T-helper 2 cell treated with Interferon-gamma antibody and Interleukin-4, amounts not matched to agents 5 μg/mL and 100 μg/mL, for 36 hours (primary cell): ENCODE results near the gene ZNF438.
"Not testable (repeated sequence)": the region's sequence is repeated elsewhere in the genome, so short reads cannot be mapped to it uniquely, and the experiment has no call there.

ENCODE experiments used
- DNase-seq: peaks from one replicate; pipeline ENCODE4 v3.0.0; 2021; ENCODE audit warnings: low spot score
- H3K27ac Mint-ChIP-seq: one replicate; pipeline ENCODE4 v1.8.0; 2021; ENCODE audit warnings: mild to moderate bottlenecking, mixed read lengths
- H3K27me3 Mint-ChIP-seq: one replicate; pipeline ENCODE4 v1.8.0; 2021; ENCODE audit warnings: low read depth, mixed read lengths
- H3K36me3 Mint-ChIP-seq: one replicate; pipeline ENCODE4 v1.8.0; 2021; ENCODE audit warnings: low read depth, mixed read lengths
- H3K4me1 Mint-ChIP-seq: one replicate; pipeline ENCODE4 v1.8.0; 2021; ENCODE audit warnings: low read depth, mixed read lengths
- H3K4me3 Mint-ChIP-seq: one replicate; pipeline ENCODE4 v1.8.0; 2022; ENCODE audit warnings: mild to moderate bottlenecking, moderate library complexity, mixed read lengths
- H3K9me3 Mint-ChIP-seq: one replicate; pipeline ENCODE4 v1.8.0; 2021; ENCODE audit warnings: mixed read lengths

The ZNF438 gene

DNA sequence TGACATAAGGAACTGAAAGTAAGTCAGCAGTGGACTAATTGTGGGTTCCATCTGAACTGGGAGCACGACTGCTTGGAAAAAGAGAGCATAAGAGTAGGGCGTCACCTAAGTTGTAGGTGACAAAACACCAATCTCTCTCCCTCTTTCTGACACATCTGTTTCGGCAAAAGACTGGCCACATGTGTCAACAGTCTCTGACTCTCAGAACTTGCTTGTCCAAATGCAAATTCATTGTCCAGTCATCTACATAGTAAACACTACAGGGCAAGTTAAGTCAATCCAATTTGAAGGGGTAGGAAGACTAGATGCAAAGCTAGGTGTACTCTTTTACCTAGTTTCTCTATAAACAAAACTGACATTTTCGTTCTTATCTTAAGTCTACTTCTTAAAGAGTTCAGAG lies 87.7 kb downstream of the ZNF438 start:
- peaks cover 14% of the 10 kb centered on the region for H3K36me3 Mint-ChIP-seq
- no peaks in the 10 kb centered on the region for H3K27me3 Mint-ChIP-seq
- no peak overlapping the region for H3K27ac Mint-ChIP-seq
- peaks cover 8% of the 10 kb centered on the region for H3K9me3 Mint-ChIP-seq
- no peak overlapping the region for H3K4me3 Mint-ChIP-seq
- peaks cover 21% of the 10 kb centered on the region for H3K4me1 Mint-ChIP-seq
- no peak for DNase-seq

DNA sequence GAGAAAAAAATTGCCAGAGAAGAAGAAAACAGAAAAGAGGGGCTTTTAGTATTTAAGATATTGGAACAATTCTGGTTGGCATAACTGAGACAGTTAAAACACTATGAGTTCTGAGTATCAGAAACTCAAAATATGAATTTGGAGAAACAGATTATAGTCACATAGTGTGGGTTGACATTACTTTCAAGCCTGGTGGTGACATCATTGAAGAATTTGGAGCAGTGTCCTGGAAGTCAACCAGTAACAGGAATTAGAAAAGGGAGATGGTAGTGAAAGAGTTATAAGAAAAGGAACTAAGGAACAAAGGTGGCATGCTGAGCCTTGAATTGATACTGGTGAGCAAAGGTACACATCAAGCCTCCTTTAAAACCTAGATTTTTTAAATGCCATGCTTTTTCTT lies 88.2 kb downstream of the ZNF438 start:
- H3K27me3 Mint-ChIP-seq = no peaks in the 10 kb centered on the region

DNA sequence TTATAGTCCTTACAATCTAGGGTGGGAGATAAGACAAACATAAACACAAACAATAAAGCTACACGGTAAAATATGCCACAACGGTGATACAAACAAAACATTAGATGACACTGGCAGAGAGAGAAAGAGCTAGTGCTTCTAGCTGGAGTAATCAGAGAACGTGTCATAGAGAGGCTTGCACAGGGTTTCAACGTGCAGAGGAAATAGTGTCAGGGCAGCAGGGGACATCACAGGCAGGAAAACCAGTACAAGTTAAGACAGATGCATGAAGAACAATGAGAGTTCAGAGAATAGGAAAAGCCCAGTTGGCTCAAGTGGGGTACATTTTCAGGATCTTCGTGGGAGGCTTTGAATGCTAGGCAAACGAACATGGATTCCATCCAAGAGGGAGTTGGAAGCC lies 91.4 kb downstream of the ZNF438 start:
- peaks cover 25% of the 10 kb centered on the region for H3K36me3 Mint-ChIP-seq
- peak overlapping the region; percentile 6 for H3K27ac Mint-ChIP-seq
- H3K4me3 Mint-ChIP-seq = no peak overlapping the region
- no peaks in the 10 kb centered on the region for H3K27me3 Mint-ChIP-seq
- H3K9me3 Mint-ChIP-seq = peaks cover 11% of the 10 kb centered on the region
- no peak for DNase-seq
- peaks cover 21% of the 10 kb centered on the region for H3K4me1 Mint-ChIP-seq

More for the DNA sequence above, 88.2 kb downstream of the ZNF438 start:
- H3K9me3 Mint-ChIP-seq = peaks cover 8% of the 10 kb centered on the region
- H3K4me3 Mint-ChIP-seq = no peak overlapping the region
- H3K36me3 Mint-ChIP-seq = peaks cover 14% of the 10 kb centered on the region
- H3K4me1 Mint-ChIP-seq = peaks cover 21% of the 10 kb centered on the region
- no peak overlapping the region for H3K27ac Mint-ChIP-seq
- DNase-seq = no peak

DNA sequence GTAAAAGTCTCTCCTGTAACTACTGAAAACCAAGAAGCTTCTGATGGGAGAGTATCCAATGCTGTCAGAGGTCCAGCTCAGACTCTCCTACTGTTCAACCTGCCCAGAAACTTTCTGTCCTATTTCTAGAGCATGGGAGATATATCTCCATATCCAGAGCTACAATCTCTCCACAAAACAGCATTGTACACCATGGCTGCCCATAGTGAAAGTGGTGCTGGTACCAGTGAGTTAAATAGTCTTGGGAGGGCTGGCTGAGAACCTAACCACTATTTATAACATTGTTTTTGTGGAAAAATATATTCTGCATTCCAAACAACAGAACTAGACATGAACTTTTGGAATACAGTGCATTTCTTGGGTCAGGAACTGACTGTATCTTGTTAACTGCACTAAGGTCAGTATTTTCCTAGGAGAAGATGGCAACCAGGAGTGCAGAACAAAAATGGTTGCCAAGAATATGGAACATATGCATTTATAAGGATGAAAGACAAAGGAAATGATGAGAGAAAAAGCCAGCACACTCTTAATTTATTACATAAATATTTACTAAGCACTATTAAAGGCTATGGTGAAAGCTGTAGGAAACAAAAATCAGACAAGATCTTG lies 91.9 kb downstream of the ZNF438 start:
- peaks cover 31% of the 10 kb centered on the region for H3K36me3 Mint-ChIP-seq
- H3K27ac Mint-ChIP-seq = no peak overlapping the region
- H3K4me1 Mint-ChIP-seq = peaks cover 22% of the 10 kb centered on the region

DNA sequence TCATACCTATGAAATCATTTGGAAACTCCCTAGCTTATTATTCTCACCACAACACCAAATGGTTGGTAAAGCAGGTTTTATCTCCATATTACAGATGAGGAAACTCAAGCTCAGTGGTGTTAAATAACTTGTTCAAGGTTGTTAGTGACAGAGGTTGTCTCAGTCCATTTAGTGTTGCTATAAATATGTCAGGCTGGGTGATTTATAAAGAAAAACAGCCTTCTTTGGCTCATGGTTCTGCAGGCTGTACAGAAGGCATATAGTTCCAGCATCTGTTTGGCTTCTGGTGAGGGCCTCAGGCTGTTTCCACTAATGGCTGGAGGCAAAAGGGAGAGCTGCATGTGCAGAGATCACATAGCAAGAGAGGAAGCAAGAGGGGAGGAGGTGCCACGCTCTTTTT lies 96.6 kb downstream of the ZNF438 start:
- Mint-ChIP-seq H3K27ac (no peak overlapping the region), H3K36me3 (peaks cover 39% of the 10 kb centered on the region), H3K27me3 (no peaks in the 10 kb centered on the region), H3K4me3 (no peak overlapping the region), H3K4me1 (peaks cover 4% of the 10 kb centered on the region), H3K9me3 (peaks cover 17% of the 10 kb centered on the region)
- DNase-seq = no peak

More for the DNA sequence above, 91.9 kb downstream of the ZNF438 start:
- Mint-ChIP-seq H3K4me3 (no peak overlapping the region), H3K9me3 (peaks cover 13% of the 10 kb centered on the region), H3K27me3 (no peaks in the 10 kb centered on the region)
- DNase-seq = no peak

DNA sequence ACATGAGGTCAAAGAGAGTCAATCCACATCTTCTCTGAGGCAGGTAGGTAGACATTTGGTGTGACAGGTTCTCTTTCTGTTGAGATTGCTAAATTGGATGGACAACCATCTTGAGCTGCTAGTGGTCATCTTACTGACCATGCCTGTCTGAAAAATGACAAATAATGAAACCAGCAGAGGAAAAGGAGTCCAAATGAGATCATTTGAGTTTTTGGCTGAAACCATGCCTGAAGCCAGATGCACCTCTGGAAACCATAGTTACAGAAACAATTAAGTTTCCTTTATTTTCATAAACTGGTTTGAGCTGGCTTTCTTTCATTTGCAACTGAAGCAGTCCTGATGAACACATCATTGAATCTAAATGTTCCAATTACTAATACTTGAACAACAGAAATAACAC lies 100.6 kb downstream of the ZNF438 start:
- Mint-ChIP-seq H3K4me1 (peaks cover 15% of the 10 kb centered on the region), H3K4me3 (no peak overlapping the region), H3K27ac (no peak overlapping the region), H3K27me3 (no peaks in the 10 kb centered on the region), H3K36me3 (peaks cover 38% of the 10 kb centered on the region), H3K9me3 (peaks cover 25% of the 10 kb centered on the region)
- no peak for DNase-seq

DNA sequence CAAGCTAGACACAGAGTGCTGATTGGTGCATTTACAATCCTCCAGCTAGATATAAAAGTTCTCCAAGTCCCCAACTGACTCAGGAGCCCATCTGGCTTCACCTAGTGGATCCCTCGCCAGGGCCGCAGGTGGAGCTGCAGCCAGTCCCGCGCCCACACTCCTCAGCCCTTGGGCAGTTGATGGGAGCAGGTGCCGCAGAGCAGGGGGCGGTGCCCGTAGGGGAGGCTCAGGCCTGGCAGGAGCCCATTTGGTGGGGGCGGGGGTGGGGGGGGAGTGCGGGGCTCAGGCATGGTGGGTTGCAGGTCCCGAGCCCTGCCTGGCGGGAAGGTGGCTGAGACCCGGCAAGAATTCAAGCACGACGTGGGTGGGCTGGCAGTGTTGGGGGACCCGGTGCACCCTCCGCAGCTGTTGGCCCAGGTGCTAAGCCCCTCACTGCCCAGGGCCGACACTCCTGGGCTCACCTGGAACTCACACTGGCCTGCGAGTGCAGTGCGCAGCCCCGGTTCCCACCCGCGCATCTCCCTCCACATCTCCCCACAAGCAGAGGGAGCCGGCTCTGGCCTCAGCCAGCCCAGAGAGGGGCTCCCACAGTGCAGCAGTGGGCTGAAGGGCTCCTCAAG lies 101.7 kb downstream of the ZNF438 start:
- H3K36me3 Mint-ChIP-seq = peaks cover 33% of the 10 kb centered on the region
- no peak for DNase-seq
- no peaks in the 10 kb centered on the region for H3K27me3 Mint-ChIP-seq
- peak overlapping the region; percentile 76 for H3K4me3 Mint-ChIP-seq
- H3K9me3 Mint-ChIP-seq = peaks cover 25% of the 10 kb centered on the region
- H3K4me1 Mint-ChIP-seq = peaks cover 12% of the 10 kb centered on the region
- peak overlapping the region; percentile 87 for H3K27ac Mint-ChIP-seq

DNA sequence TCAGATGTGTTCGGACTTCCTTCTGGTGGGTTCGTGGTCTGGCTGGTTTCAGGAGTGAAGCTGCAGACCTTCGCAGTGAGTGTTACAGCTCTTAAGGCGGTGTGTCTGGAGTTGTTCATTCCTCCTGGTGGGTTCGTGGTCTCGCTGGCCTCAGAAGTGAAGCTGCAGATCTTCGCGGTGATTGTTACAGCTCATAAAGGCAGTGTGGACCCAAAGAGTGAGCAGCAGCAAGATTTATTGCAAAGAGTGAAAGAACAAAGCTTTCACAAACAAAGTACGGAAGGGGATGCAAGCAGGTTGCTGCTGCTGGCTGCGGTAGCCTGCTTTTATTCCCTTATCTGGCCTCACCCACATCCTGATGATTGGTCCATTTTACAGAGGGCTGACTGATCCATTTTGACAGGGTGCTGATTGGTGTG lies 102.3 kb downstream of the ZNF438 start:
- peak; percentile 15 for DNase-seq
- Mint-ChIP-seq H3K4me1 (peaks cover 12% of the 10 kb centered on the region), H3K36me3 (peaks cover 34% of the 10 kb centered on the region), H3K4me3 (peak overlapping the region; percentile 76), H3K27ac (peak overlapping the region; percentile 87), H3K9me3 (peaks cover 32% of the 10 kb centered on the region)
- H3K27me3 Mint-ChIP-seq = not testable (repeated sequence)

DNA sequence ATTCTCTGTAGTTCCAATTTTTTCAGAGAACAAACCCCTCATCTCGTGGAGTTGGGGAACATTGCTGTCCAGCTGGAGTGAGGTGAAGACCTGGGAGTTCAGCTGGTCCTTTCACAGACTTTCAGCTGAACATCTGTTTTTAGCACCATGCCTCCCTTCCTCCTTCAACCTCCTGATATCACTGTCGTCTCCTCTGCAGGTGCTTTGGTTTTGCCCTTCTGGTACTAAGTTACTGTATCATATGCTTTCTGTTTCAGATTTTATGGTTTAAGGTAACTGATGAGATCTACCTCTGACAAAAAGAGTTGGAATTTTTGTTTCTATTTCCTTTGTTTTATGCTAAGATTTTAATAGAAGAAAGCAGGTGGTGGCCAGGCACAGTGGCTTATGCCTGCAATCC lies 102.9 kb downstream of the ZNF438 start:
- Mint-ChIP-seq H3K4me3 (peak overlapping the region; percentile 76), H3K36me3 (peaks cover 38% of the 10 kb centered on the region), H3K9me3 (peaks cover 36% of the 10 kb centered on the region), H3K27me3 (no peaks in the 10 kb centered on the region), H3K27ac (peak overlapping the region; percentile 87), H3K4me1 (peaks cover 12% of the 10 kb centered on the region)
- no peak for DNase-seq

DNA sequence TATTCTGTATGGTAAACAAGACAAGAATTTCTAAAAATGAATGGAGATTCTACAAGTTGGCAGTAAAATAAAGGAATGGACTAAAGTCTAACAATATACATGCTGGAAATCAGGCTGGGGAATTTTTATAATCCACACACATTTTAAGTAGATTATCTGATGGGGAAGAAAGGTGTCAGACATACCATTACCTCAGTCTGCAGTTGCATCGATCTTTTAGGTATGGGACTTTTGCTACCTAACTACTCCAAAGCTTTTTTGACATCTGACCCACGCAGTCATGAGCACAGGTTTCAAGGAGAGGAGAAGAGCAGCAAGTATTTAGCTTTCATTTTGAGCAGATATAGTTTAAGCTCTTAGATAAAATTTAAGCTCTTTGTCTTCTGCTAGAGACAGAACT lies 113.0 kb downstream of the ZNF438 start:
- Mint-ChIP-seq H3K36me3 (peaks cover 18% of the 10 kb centered on the region), H3K27me3 (no peaks in the 10 kb centered on the region), H3K9me3 (peaks cover 12% of the 10 kb centered on the region)

DNA sequence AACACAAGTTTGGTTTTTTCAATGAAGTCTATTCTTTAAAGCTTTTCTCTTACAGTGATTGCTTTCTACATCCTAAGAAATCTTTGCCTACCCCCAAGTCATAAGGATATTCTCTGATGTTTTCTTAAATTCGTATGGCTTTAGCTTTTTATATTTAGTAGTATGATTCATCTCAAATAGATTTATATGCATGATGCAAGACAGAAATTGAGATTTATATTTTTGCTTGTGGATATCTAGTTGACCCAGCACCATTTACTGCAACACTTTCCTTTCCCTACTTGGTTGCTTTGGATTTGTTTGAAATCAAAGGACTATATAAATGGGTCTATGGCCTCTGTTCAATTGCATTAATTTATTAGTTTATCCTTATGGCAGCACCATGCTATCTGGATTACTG lies 113.9 kb downstream of the ZNF438 start:
- H3K4me1 Mint-ChIP-seq = no peaks in the 10 kb centered on the region
- peaks cover 4% of the 10 kb centered on the region for H3K9me3 Mint-ChIP-seq
- no peaks in the 10 kb centered on the region for H3K27me3 Mint-ChIP-seq
- no peak overlapping the region for H3K4me3 Mint-ChIP-seq
- H3K36me3 Mint-ChIP-seq = peaks cover 10% of the 10 kb centered on the region
- no peak for DNase-seq
- H3K27ac Mint-ChIP-seq = no peak overlapping the region

More for the DNA sequence above, 113.0 kb downstream of the ZNF438 start:
- no peak overlapping the region for H3K4me3 Mint-ChIP-seq
- no peaks in the 10 kb centered on the region for H3K4me1 Mint-ChIP-seq
- no peak for DNase-seq
- H3K27ac Mint-ChIP-seq = no peak overlapping the region

DNA sequence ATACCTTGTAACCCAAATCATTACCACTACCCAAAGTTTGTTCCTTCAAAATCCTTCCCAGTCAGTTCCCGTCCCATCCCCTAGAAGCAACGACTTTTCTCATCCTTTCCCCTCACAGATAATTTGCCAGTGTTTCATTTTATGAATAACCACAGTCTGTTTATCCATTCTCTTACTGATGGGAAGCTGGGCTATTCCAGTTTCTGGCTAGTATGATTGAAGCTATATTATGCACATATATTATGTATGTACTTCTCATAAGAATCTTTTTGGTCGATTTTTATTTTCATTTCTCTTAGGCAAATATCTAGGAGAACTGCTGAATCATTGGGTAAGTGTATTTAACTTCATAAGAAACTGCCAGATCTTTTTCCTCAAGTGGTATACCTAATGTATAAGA lies 114.6 kb downstream of the ZNF438 start:
- DNase-seq = no peak
- H3K9me3 Mint-ChIP-seq = peaks cover 4% of the 10 kb centered on the region
- no peak overlapping the region for H3K27ac Mint-ChIP-seq
- H3K27me3 Mint-ChIP-seq = no peaks in the 10 kb centered on the region
- H3K36me3 Mint-ChIP-seq = peaks cover 10% of the 10 kb centered on the region
- H3K4me3 Mint-ChIP-seq = no peak overlapping the region
- H3K4me1 Mint-ChIP-seq = no peaks in the 10 kb centered on the region

DNA sequence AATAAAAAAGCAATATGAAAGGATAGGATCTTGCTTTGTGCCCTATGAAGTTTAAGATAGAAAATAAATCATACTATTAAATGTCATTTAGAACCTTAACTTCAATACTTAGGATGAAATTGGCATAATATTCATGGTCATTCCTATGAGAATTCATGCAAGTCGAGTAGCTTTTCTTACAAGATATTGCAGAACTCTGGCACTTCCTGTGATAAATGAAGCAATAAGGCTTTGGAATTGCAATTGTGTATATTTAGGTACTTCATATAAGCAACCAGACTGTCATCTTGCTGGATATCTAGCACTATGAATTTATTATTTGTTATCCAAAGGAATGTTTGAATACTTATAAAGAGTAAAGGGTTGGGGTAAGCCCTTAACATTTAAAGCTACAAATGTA lies 116.5 kb downstream of the ZNF438 start:
- DNase-seq = no peak
- H3K9me3 Mint-ChIP-seq = no peaks in the 10 kb centered on the region

DNA sequence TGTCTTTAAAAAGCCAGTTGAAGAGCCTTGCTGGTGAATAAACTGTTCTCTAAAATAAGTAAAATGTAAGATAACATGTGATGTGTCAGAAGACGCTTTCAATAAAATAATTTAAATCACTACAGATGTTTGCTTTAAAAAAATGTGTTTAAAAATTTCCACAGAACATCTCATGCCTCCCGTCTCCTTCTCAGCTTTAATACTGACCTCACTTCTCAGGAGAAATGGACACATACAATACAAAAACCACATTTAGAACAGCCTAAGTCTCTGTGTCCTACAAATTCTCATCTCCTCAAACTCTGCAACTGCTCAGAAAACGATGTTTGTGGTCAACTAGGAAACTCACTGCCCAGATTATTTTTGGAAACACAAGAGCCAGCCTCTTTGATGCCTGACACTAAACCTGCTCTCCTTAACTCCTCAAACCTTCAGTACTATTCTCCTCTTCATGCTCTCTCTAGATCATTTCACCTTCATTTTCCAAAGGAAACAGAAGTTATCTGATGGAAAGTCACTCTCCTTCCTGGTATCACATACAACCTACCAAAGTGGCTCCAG lies 120.3 kb downstream of the ZNF438 start:
- no peak overlapping the region for H3K4me3 Mint-ChIP-seq
- no peak for DNase-seq

More for the DNA sequence above, 116.5 kb downstream of the ZNF438 start:
- no peaks in the 10 kb centered on the region for H3K27me3 Mint-ChIP-seq
- H3K4me3 Mint-ChIP-seq = no peak overlapping the region
- peaks cover 4% of the 10 kb centered on the region for H3K36me3 Mint-ChIP-seq
- H3K4me1 Mint-ChIP-seq = no peaks in the 10 kb centered on the region
- no peak overlapping the region for H3K27ac Mint-ChIP-seq

More for the DNA sequence above, 120.3 kb downstream of the ZNF438 start:
- H3K4me1 Mint-ChIP-seq = no peaks in the 10 kb centered on the region
- peaks cover 16% of the 10 kb centered on the region for H3K36me3 Mint-ChIP-seq
- no peak overlapping the region for H3K27ac Mint-ChIP-seq
- no peaks in the 10 kb centered on the region for H3K27me3 Mint-ChIP-seq
- peaks cover 2% of the 10 kb centered on the region for H3K9me3 Mint-ChIP-seq
